Measurements from ENCODE around the gene WDR73.

- TF ChIP-seq POLR2A (IDR thresholded peaks at IDR 0.05; ENCODE audit: low read depth, low read length): no peak
- no peak for TF ChIP-seq POLR2AphosphoS5 (IDR thresholded peaks at IDR 0.05; ENCODE audit: low read depth, low read length)
- TF ChIP-seq TAF1 (IDR thresholded peaks at IDR 0.05; ENCODE audit: borderline replicate concordance, low read depth, low read length): no peak
Observed at GRCh38 chr15:84601555-84601838, 52.6 kb downstream of the WDR73 start.

Data from GM12892 (cell line).